ENCODE data around the gene MORC3. TPM values are rescaled to one million over a fixed set of nuclear protein-coding genes. Genes with fewer than 3 reads are reported as not detected.
"Not testable (repeated sequence)": the region's sequence is repeated elsewhere in the genome, so short reads cannot be mapped to it uniquely, and the experiment has no call there.

The MORC3 gene
- total RNA-seq, 4 donors from 2014 or later, result 29.4 to 82.5 (median 31.0) TPM

GRCh38 chr21:36310016-36310415 is 10.0 kb upstream of the MORC3 start:
- no peaks in the 10 kb centered on the region for H3K4me1 ChIP-seq
- H3K27ac ChIP-seq, result peak overlapping the region in 1 of 4 donors; percentile 49
- H3K27me3 ChIP-seq, result no peaks in the 10 kb centered on the region
- H3K36me3 ChIP-seq, result no peaks in the 10 kb centered on the region
- DNase-seq, result peak in 2 of 3 donors; percentile 59 to 60
- H3K9me3 ChIP-seq, result peaks cover 0 to 7% (median 0%) of the 10 kb centered on the region in 4 donors
- TF ChIP-seq, protein P1, sequence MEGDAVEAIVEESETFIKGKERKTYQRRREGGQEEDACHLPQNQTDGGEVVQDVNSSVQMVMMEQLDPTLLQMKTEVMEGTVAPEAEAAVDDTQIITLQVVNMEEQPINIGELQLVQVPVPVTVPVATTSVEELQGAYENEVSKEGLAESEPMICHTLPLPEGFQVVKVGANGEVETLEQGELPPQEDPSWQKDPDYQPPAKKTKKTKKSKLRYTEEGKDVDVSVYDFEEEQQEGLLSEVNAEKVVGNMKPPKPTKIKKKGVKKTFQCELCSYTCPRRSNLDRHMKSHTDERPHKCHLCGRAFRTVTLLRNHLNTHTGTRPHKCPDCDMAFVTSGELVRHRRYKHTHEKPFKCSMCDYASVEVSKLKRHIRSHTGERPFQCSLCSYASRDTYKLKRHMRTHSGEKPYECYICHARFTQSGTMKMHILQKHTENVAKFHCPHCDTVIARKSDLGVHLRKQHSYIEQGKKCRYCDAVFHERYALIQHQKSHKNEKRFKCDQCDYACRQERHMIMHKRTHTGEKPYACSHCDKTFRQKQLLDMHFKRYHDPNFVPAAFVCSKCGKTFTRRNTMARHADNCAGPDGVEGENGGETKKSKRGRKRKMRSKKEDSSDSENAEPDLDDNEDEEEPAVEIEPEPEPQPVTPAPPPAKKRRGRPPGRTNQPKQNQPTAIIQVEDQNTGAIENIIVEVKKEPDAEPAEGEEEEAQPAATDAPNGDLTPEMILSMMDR (IDR thresholded peaks at IDR 0.05), result no peak
- TF ChIP-seq POLR2A (IDR thresholded peaks at IDR 0.05), result no peak
- H3K4me3 ChIP-seq, result no peak overlapping the region

- H3K4me3 ChIP-seq, H3K4me1 ChIP-seq, H3K27me3 ChIP-seq, H3K36me3 ChIP-seq, H3K9me3 ChIP-seq, H3K27ac ChIP-seq: not testable (repeated sequence)
- DNase-seq, result peak in 1 of 3 donors; percentile 5
Observed at GRCh38 chr21:36313446-36313845, 6.6 kb upstream of the MORC3 start.

- H3K4me1 ChIP-seq, H3K9me3 ChIP-seq, H3K4me3 ChIP-seq, H3K27me3 ChIP-seq, H3K36me3 ChIP-seq, H3K27ac ChIP-seq: not testable (repeated sequence)
- peak in 1 of 3 donors; percentile 36 for DNase-seq
Observed at GRCh38 chr21:36316045-36316444, 4.0 kb upstream of the MORC3 start.

- TF ChIP-seq, protein P1 (IDR thresholded peaks at IDR 0.05), result no peak
- TF ChIP-seq POLR2A (IDR thresholded peaks at IDR 0.05), result no peak
- Histone ChIP-seq H3K27ac (no peak overlapping the region), H3K27me3 (no peaks in the 10 kb centered on the region), H3K9me3 (no peaks in the 10 kb centered on the region), H3K4me3 (no peak overlapping the region), H3K36me3 (no peaks in the 10 kb centered on the region), H3K4me1 (peaks cover 0 to 3% (median 0%) of the 10 kb centered on the region in 4 donors)
- peak in 1 of 3 donors; percentile 34 for DNase-seq
Observed at GRCh38 chr21:36316872-36317484, 3.0 kb upstream of the MORC3 start.

DNA sequence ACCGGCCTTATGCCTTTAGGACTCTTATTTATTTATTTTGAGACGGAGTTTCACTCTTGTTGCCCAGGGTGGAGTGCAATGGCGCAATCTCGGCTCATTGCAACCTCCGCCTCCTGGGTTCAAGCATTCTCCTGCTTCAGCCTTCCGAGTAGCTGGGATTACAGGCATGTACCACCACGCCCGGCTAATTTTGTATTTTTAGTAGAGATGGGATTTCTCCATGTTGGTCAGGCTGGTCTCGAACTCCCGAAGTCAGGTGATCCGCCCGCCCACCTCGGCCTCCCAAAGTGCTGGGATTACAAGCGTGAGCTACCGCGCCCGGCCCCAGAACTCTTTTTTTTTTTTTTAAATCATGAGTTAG is 611 bp upstream of the MORC3 start:
- not testable (repeated sequence) for H3K9me3 ChIP-seq, H3K36me3 ChIP-seq, H3K27me3 ChIP-seq
- H3K4me3 ChIP-seq, result peak overlapping the region; percentile 65 to 93 (median 91)
- H3K4me1 ChIP-seq, result peaks cover 0 to 18% (median 8%) of the 10 kb centered on the region in 4 donors
- peak in 1 of 3 donors; percentile 55 for DNase-seq
- H3K27ac ChIP-seq, result peak overlapping the region; percentile 96 to 99 (median 98)

DNA sequence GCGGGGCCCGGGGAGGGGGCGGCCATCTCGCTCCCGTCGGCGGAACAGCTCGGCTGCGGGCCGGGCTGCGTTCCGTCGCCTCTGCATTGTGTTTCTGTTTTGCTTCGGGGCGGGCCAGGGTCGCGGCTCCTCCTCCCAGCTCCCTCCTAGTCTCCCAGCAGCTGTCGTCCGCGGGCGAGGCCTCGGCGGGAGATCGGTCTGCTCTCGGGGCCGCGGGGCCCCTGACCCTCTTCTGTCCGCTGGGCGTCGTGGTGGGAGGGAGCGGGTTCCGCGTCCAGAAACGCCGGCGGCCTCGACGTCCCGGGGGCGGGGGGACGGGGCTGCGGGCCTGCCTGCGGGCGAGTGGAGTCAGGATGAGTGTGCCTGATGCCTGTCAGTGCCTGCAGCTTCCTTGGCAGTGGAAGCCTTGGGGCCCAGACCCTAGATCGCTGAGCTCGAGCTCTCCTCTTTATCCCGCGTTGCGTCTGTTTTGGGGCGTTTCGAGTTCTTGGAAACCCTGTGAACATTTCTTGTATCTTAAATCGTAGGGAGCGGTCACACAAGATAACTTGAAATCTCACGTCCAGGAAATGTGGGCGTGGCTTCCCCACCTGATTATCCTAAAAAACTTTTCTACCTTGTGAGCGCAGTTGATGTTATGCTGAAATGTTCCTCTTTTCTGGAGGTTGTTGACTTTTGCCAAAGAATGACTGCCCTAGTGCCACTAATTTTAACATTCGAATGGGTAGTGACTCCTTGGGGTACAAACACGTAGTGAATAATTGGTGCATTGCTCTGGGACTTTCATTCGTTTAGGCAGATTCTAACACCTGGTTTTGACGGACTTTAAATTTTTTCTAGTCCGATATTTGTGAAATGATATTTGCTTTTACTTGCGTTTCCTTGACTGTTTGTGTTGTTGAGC is 676 bp downstream of the MORC3 start:
- TF ChIP-seq POLR2A (IDR thresholded peaks at IDR 0.05), result no peak
- TF ChIP-seq, protein P1 (IDR thresholded peaks at IDR 0.05), result peak in 1 of 6 experiments; percentile 15
- H3K27ac ChIP-seq, result peak overlapping the region; percentile 96 to 99 (median 98)
- no peaks in the 10 kb centered on the region for H3K27me3 ChIP-seq
- peak in 2 of 3 donors; percentile 81 to 82 for DNase-seq
- H3K4me1 ChIP-seq, result peaks cover 0 to 18% (median 8%) of the 10 kb centered on the region in 4 donors
- peak overlapping the region; percentile 65 to 93 (median 91) for H3K4me3 ChIP-seq
- no peaks in the 10 kb centered on the region for H3K9me3 ChIP-seq
- no peaks in the 10 kb centered on the region for H3K36me3 ChIP-seq
